H9 (cell line): ENCODE results near the gene SIAH2. TPM values are rescaled to one million over a fixed set of nuclear protein-coding genes. Genes with fewer than 3 reads are reported as not detected.

ENCODE experiments used
- DNase-seq: peaks from one replicate; pipeline ENCODE4 v3.0.0-alpha.2; 2017
- H2AFZ ChIP-seq: one replicate; pipeline ENCODE4 v1.6.1; 2013; ENCODE audit warnings: mild to moderate bottlenecking, low read length, control low read depth, moderate library complexity
- H2AK5ac ChIP-seq: 2 replicates; pipeline ENCODE4 v1.6.1; 2013; ENCODE audit warnings: low read length, control low read depth, mixed read lengths; ENCODE audit not compliant: insufficient read length
- H2BK120ac ChIP-seq: one replicate; pipeline ENCODE4 v1.6.1; 2013; ENCODE audit warnings: low read depth, mild to moderate bottlenecking, low read length, control low read depth, inconsistent platforms; ENCODE audit not compliant: poor library complexity, severe bottlenecking
- H2BK12ac ChIP-seq: 2 replicates; pipeline ENCODE4 v1.6.1; 2013; ENCODE audit warnings: low read length, control low read depth, mixed read lengths, low read depth; ENCODE audit not compliant: insufficient read length
- H2BK15ac ChIP-seq: 2 replicates; pipeline ENCODE4 v1.6.1; 2013; ENCODE audit warnings: low read depth, low read length, control low read depth
- H2BK20ac ChIP-seq: one replicate; pipeline ENCODE4 v1.6.1; 2013; ENCODE audit warnings: low read depth, mild to moderate bottlenecking, low read length, control low read depth, inconsistent platforms; ENCODE audit not compliant: poor library complexity, severe bottlenecking
- H2BK5ac ChIP-seq: 2 replicates; pipeline ENCODE4 v1.6.1; 2013; ENCODE audit warnings: low read length, control low read depth, mixed read lengths; ENCODE audit not compliant: insufficient read length
- H3K14ac ChIP-seq: 2 replicates; pipeline ENCODE4 v1.6.1; 2013; ENCODE audit warnings: low read length, control low read depth; ENCODE audit not compliant: insufficient read depth
- H3K18ac ChIP-seq: 2 replicates; pipeline ENCODE4 v1.6.1; 2013; ENCODE audit warnings: low read depth, mild to moderate bottlenecking, mixed read lengths, low read length, control low read depth; ENCODE audit not compliant: insufficient read length
- H3K23ac ChIP-seq: 2 replicates; pipeline ENCODE4 v1.6.1; 2013; ENCODE audit warnings: low read length, control low read depth, mixed read lengths, low read depth; ENCODE audit not compliant: insufficient read length
- H3K23me2 ChIP-seq: 2 replicates; pipeline ENCODE4 v1.6.1; 2013; ENCODE audit warnings: low read depth, mild to moderate bottlenecking, mixed read lengths, low read length, control low read depth; ENCODE audit not compliant: insufficient read length, poor library complexity, severe bottlenecking
- H3K27ac ChIP-seq: 2 replicates; pipeline ENCODE4 v1.5.1; 2013; ENCODE audit warnings: low read length, control low read depth, mixed read lengths, low read depth; ENCODE audit not compliant: insufficient read length
- H3K27me3 ChIP-seq: 2 replicates; pipeline ENCODE4 v1.6.1; 2013; ENCODE audit warnings: low read length, control low read depth, inconsistent platforms; ENCODE audit not compliant: insufficient read depth
- H3K4ac ChIP-seq: 2 replicates; pipeline ENCODE4 v1.6.1; 2013; ENCODE audit warnings: low read depth, mild to moderate bottlenecking, control low read depth, inconsistent platforms, low read length, moderate library complexity
- H3K4me1 ChIP-seq: 2 replicates; pipeline ENCODE4 v1.6.1; 2013; ENCODE audit warnings: low read length, control low read depth, inconsistent platforms; ENCODE audit not compliant: insufficient read depth
- H3K4me2 ChIP-seq: 2 replicates; pipeline ENCODE4 v1.6.1; 2013; ENCODE audit warnings: low read length, control low read depth, mixed read lengths; ENCODE audit not compliant: insufficient read length, insufficient read depth
- H3K56ac ChIP-seq: 2 replicates; pipeline ENCODE4 v1.6.1; 2013; ENCODE audit warnings: low read depth, mild to moderate bottlenecking, mixed read lengths, low read length, control low read depth; ENCODE audit not compliant: insufficient read length
- H3K79me1 ChIP-seq: 2 replicates; pipeline ENCODE4 v1.6.1; 2013; ENCODE audit warnings: low read depth, mild to moderate bottlenecking, moderate library complexity, low read length, control low read depth, inconsistent platforms; ENCODE audit not compliant: insufficient read depth, poor library complexity, severe bottlenecking
- H3K79me2 ChIP-seq: 2 replicates; pipeline ENCODE4 v1.6.1; 2013; ENCODE audit warnings: low read length, control low read depth, inconsistent platforms; ENCODE audit not compliant: insufficient read depth
- H3K9ac ChIP-seq: 2 replicates; pipeline ENCODE4 v1.6.1; 2013; ENCODE audit warnings: low read length, control low read depth, mixed read lengths; ENCODE audit not compliant: insufficient read length; ENCODE audit errors: extremely low read depth
- H3K9me3 ChIP-seq: one replicate; pipeline ENCODE4 v1.6.1; 2013; ENCODE audit warnings: low read depth, low read length, inconsistent platforms; ENCODE audit not compliant: control insufficient read depth
- H3T11ph ChIP-seq: one replicate; pipeline ENCODE4 v1.6.1; 2013; ENCODE audit warnings: mild to moderate bottlenecking, low read length, control low read depth, inconsistent platforms
- H4K20me1 ChIP-seq: one replicate; pipeline ENCODE4 v1.6.1; 2013; ENCODE audit not compliant: control insufficient read depth, insufficient read length, insufficient read depth
- H4K5ac ChIP-seq: 2 replicates; pipeline ENCODE4 v1.6.1; 2013; ENCODE audit warnings: low read depth, mild to moderate bottlenecking, mixed read lengths, low read length, control low read depth; ENCODE audit not compliant: insufficient read length
- H4K8ac ChIP-seq: replicated peaks from 2 replicates; pipeline ENCODE4 v1.6.1; 2013; ENCODE audit warnings: low read length, control low read depth, mixed read lengths, low read depth; ENCODE audit not compliant: insufficient read length
- H4K91ac ChIP-seq: 2 replicates; pipeline ENCODE4 v1.6.1; 2013; ENCODE audit warnings: low read depth, mild to moderate bottlenecking, moderate library complexity, mixed read lengths, low read length, control low read depth; ENCODE audit not compliant: insufficient read length
- H3K27ac Mint-ChIP-seq, 3 experiments: 2 replicates in 2 of 3; 3 replicates in 1 of 3; pipeline ENCODE4 v1.8.0; 2020 to 2021; ENCODE audit warnings: mixed read lengths in 3 of 3, mild to moderate bottlenecking in 1 of 3, moderate library complexity in 1 of 3
- H3K27me3 Mint-ChIP-seq: 2 replicates; pipeline ENCODE4 v1.8.0; 2021; ENCODE audit warnings: low read depth, mild to moderate bottlenecking, moderate library complexity, mixed read lengths
- H3K36me3 Mint-ChIP-seq, 3 experiments: 2 replicates in 2 of 3; 3 replicates in 1 of 3; pipeline ENCODE4 v1.8.0; 2020 to 2021; ENCODE audit warnings: low read depth in 3 of 3, mixed read lengths in 3 of 3; ENCODE audit not compliant: insufficient read depth in 1 of 3
- H3K4me1 Mint-ChIP-seq, 2 experiments: 2 replicates each; pipeline ENCODE4 v1.8.0; 2020; ENCODE audit warnings: mixed read lengths in 2 of 2
- H3K4me3 Mint-ChIP-seq, 2 experiments: 2 replicates in 1 of 2; 3 replicates in 1 of 2; pipeline ENCODE4 v1.8.0; 2020 to 2021; ENCODE audit warnings: mild to moderate bottlenecking in 2 of 2, mixed read lengths in 2 of 2, moderate library complexity in 1 of 2
- H3K9me3 Mint-ChIP-seq, 2 experiments: 2 replicates in 1 of 2; 3 replicates in 1 of 2; pipeline ENCODE4 v1.8.0; 2020; ENCODE audit warnings: mild to moderate bottlenecking in 2 of 2, mixed read lengths in 2 of 2, moderate library complexity in 1 of 2
- CTCF ChIP-seq: fragments of 200-600 bp; sonication (generic); conservative IDR thresholded peaks from 3 replicates; pipeline ENCODE4 v1.8.0; 2021; ENCODE audit warnings: antibody characterized with exemption, mild to moderate bottlenecking
- WGBS: extraction: QIAGEN DNeasy Blood & Tissue Kit; methylation state at CpG from one replicate; pipeline ENCODE4 v1.1.7; 2013; ENCODE audit warnings: missing lambda C conversion rate, low lambda C conversion rate, mixed read lengths; ENCODE audit not compliant: insufficient read length; ENCODE audit errors: extremely low coverage; 5-methylcytosine and 5-hydroxymethylcytosine counted together
- total RNA-seq: library from RNA; stranded (reverse); gene quantifications from 2 replicates; pipeline ENCODE4 v1.2.1, GENCODE V29; 2021

The SIAH2 gene
- total RNA-seq, 1 experiment from 2014 or later = 17.4 TPM

GRCh38 chr3:150763841-150764483 lies 993 bp upstream of the SIAH2 start:
- H3K4me1 Mint-ChIP-seq = peaks cover 35 to 44% of the 10 kb centered on the region in 2 experiments
- no peaks in the 10 kb centered on the region for H3K79me1 ChIP-seq
- H3K56ac ChIP-seq = no peak overlapping the region
- H3K4me1 ChIP-seq = peaks cover 13% of the 10 kb centered on the region
- H2AK5ac ChIP-seq = no peak overlapping the region
- H3K27ac Mint-ChIP-seq = peak overlapping the region in 2 of 3 experiments; percentile 53 to 74; a peak in 2 of 7 replicates
- H2BK20ac ChIP-seq = no peak overlapping the region
- WGBS = no CpG with 5 or more reads among the region's 27 CpGs
- no peaks in the 10 kb centered on the region for H3K9me3 ChIP-seq
- H2AFZ ChIP-seq = no peak overlapping the region
- peak overlapping the region; percentile 15 for H3K9ac ChIP-seq
- H3K18ac ChIP-seq = no peak overlapping the region
- H2BK5ac ChIP-seq = no peak overlapping the region
- H4K20me1 ChIP-seq = no peaks in the 10 kb centered on the region
- H3K36me3 Mint-ChIP-seq = no peaks in the 10 kb centered on the region; a peak in 1 of 7 replicates
- H2BK15ac ChIP-seq = no peak overlapping the region
- 0 out of 2 replicates have a peak, but pooled peaks cover 4% of the 10 kb centered on the region for H3K79me2 ChIP-seq
- H3K27me3 Mint-ChIP-seq = peaks cover 28% of the 10 kb centered on the region
- no peak overlapping the region for H3K4ac ChIP-seq
- H3K27me3 ChIP-seq = no peaks in the 10 kb centered on the region
- peak; percentile 57 for DNase-seq
- no peak overlapping the region for H3T11ph ChIP-seq
- H3K9me3 Mint-ChIP-seq = no peaks in the 10 kb centered on the region; a peak in 1 of 5 replicates
- H4K91ac ChIP-seq = no peak overlapping the region
- H3K23ac ChIP-seq = no peak overlapping the region
- no peak overlapping the region for H4K8ac ChIP-seq
- peaks cover 11% of the 10 kb centered on the region for H3K23me2 ChIP-seq
- TF ChIP-seq CTCF = peak; percentile 56
- H3K4me3 Mint-ChIP-seq = peak overlapping the region; percentile 82 to 88
- peak overlapping the region; percentile 56 for H3K4me2 ChIP-seq
- no peak overlapping the region for H2BK120ac ChIP-seq
- no peak overlapping the region for H3K14ac ChIP-seq
- H2BK12ac ChIP-seq = no peak overlapping the region
- no peak overlapping the region for H3K27ac ChIP-seq
- H4K5ac ChIP-seq = no peak overlapping the region
